Astrocyte of the spinal cord (primary cell): ENCODE data around the gene SIAH1.
"Not testable (repeated sequence)": the region's sequence is repeated elsewhere in the genome, so short reads cannot be mapped to it uniquely, and the experiment has no call there.

Experiments
- DNase-seq: peaks from one replicate; pipeline ENCODE4 v3.0.0; 2011; ENCODE audit warnings: low read depth, low spot score
- H3K4me3 ChIP-seq: 2 replicates; pipeline ENCODE4 v1.5.1; 2011; ENCODE audit warnings: low read depth, mild to moderate bottlenecking, low read length, moderate library complexity
- in situ Hi-C: cut with HindIII; loops from 2 replicates; pipeline ENCODE4 v1.10.0; 2017; ENCODE audit warnings: low sequenced_read_pairs
- TF ChIP-seq, protein P1 (sequence below): IDR thresholded peaks from 2 replicates; pipeline ENCODE4 v1.5.1; 2012; ENCODE audit warnings: low read depth, mild to moderate bottlenecking, low read length, inconsistent platforms

Gene SIAH1

GRCh38 chr16:48323783-48324775, 61.1 kb downstream of the SIAH1 start:
- no peak for DNase-seq
- TF ChIP-seq, protein P1, sequence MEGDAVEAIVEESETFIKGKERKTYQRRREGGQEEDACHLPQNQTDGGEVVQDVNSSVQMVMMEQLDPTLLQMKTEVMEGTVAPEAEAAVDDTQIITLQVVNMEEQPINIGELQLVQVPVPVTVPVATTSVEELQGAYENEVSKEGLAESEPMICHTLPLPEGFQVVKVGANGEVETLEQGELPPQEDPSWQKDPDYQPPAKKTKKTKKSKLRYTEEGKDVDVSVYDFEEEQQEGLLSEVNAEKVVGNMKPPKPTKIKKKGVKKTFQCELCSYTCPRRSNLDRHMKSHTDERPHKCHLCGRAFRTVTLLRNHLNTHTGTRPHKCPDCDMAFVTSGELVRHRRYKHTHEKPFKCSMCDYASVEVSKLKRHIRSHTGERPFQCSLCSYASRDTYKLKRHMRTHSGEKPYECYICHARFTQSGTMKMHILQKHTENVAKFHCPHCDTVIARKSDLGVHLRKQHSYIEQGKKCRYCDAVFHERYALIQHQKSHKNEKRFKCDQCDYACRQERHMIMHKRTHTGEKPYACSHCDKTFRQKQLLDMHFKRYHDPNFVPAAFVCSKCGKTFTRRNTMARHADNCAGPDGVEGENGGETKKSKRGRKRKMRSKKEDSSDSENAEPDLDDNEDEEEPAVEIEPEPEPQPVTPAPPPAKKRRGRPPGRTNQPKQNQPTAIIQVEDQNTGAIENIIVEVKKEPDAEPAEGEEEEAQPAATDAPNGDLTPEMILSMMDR = no peak
- H3K4me3 ChIP-seq = no peak overlapping the region
- in situ Hi-C loops = no loop called here

GRCh38 chr16:48321317-48322036, 63.7 kb downstream of the SIAH1 start:
- TF ChIP-seq, protein P1 = no peak
- peak; percentile 44 for DNase-seq
- H3K4me3 ChIP-seq = no peak overlapping the region
- in situ Hi-C loops = no loop called here

GRCh38 chr16:48318630-48319029, 66.6 kb downstream of the SIAH1 start:
- DNase-seq = peak; percentile 82

DNA sequence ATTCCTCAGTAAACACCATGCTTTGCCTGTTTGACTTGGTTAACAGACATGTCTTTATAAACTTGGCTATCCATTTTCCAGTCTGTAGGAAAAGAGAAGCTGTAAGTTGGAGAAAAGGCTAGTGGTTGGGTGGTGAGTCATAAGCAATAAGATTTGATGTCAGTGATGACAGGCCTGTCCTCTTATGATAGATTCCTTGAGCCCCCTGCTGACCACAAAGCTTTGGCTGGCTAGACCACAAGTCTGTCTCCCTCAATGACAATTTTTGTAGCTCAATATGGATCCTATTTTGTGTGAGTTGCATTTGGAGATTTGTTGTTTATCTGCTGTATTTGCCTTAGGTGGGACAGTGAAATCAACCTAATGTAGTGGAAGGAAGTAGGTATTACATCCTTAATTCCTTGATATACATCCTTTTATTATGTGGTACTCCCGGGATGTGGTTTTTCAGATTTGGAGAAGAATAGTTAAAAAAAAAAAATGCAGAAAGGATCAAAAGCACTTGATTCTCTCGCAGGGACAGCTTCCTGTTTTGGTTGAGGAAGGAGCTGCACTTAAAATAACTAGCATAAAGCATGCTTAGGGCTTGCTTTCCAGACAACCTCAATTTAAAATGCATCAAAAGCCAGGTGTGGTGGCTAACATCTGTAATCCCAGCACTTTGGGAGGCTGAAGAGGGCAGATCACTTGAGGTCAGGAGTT, 67.4 kb downstream of the SIAH1 start:
- no peak overlapping the region for H3K4me3 ChIP-seq
- in situ Hi-C loops = no loop called here
- TF ChIP-seq, protein P1 = no peak
- DNase-seq = peak; percentile 83

More at GRCh38 chr16:48318630-48319029, 66.6 kb downstream of the SIAH1 start:
- H3K4me3 ChIP-seq = no peak overlapping the region
- in situ Hi-C loops = no loop called here
- TF ChIP-seq, protein P1 = no peak

GRCh38 chr16:48317026-48317425, 68.2 kb downstream of the SIAH1 start:
- TF ChIP-seq, protein P1 = no peak
- in situ Hi-C loops = no loop called here
- no peak overlapping the region for H3K4me3 ChIP-seq
- no peak for DNase-seq

DNA sequence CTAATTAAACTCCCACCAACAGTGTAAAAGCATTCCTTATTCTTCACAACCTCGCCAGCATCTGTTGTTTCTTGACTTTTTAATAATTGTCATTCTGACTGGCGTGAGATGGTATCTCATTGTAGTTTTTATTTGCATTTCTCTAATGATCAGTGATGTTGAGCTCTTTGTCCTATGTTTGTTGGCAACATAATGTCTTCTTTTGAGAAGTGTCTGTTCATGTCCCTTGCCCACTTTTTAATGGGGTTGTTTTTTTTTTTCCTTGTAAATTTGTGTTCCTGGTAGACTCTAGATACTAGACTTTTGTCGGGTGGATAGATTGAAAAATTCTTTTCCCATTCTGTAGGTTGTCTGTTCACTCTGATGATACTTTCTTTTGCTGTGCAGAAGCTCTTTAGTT, 71.3 kb downstream of the SIAH1 start:
- H3K4me3 ChIP-seq, DNase-seq, in situ Hi-C loops: not testable (repeated sequence)
